ENCODE data around the gene KIF26B. TPM values are rescaled to one million over a fixed set of nuclear protein-coding genes. Genes with fewer than 3 reads are reported as not detected.

KIF26B gene
- total RNA-seq, 4 donors from 2014 or later = 3.6 to 7.0 (median 5.2) TPM

- DNase-seq (ENCODE audit: low spot score in 2 of 2) = no peak
- Histone ChIP-seq H3K36me3 (no peaks in the 10 kb centered on the region), H3K27ac (no peak overlapping the region), H3K4me3 (no peak overlapping the region), H3K27me3 (peaks cover 10% of the 10 kb centered on the region), H3K4me1 (no peaks in the 10 kb centered on the region), H3K9me3 (no peaks in the 10 kb centered on the region)
- WGBS = 99% methylated on average over 3 of the region's 3 CpGs
- TF ChIP-seq POLR2AphosphoS5 (IDR thresholded peaks at IDR 0.05) = no peak
- TF ChIP-seq CTCF (IDR thresholded peaks at IDR 0.05) = no peak
- no peak for TF ChIP-seq EP300 (IDR thresholded peaks at IDR 0.05)
Observed at GRCh38 chr1:245459621-245460020, 304.8 kb downstream of the KIF26B start.

GRCh38 chr1:245461681-245462080 lies 306.9 kb downstream of the KIF26B start:
- Histone ChIP-seq H3K4me1 (no peaks in the 10 kb centered on the region), H3K27ac (no peak overlapping the region), H3K9me3 (no peaks in the 10 kb centered on the region), H3K27me3 (peaks cover 6% of the 10 kb centered on the region), H3K4me3 (no peak overlapping the region), H3K36me3 (no peaks in the 10 kb centered on the region)
- no peak for DNase-seq (ENCODE audit: low spot score in 2 of 2)
- WGBS = 79% methylated on average over 5 of the region's 5 CpGs
- no peak for TF ChIP-seq EP300 (IDR thresholded peaks at IDR 0.05)
- TF ChIP-seq CTCF (IDR thresholded peaks at IDR 0.05) = no peak
- TF ChIP-seq POLR2AphosphoS5 (IDR thresholded peaks at IDR 0.05) = no peak
- TF ChIP-seq POLR2A (IDR thresholded peaks at IDR 0.05) = no peak

- Histone ChIP-seq H3K4me1 (no peaks in the 10 kb centered on the region), H3K36me3 (no peaks in the 10 kb centered on the region), H3K27ac (no peak overlapping the region), H3K9me3 (no peaks in the 10 kb centered on the region), H3K4me3 (no peak overlapping the region), H3K27me3 (peaks cover 6% of the 10 kb centered on the region)
- WGBS = 93% methylated on average over 7 of the region's 7 CpGs
- DNase-seq (ENCODE audit: low spot score in 2 of 2) = no peak
- no peak for TF ChIP-seq POLR2AphosphoS5 (IDR thresholded peaks at IDR 0.05)
- TF ChIP-seq POLR2A (IDR thresholded peaks at IDR 0.05) = no peak
- no peak for TF ChIP-seq EP300 (IDR thresholded peaks at IDR 0.05)
- TF ChIP-seq CTCF (IDR thresholded peaks at IDR 0.05) = no peak
Observed at GRCh38 chr1:245462161-245462560, 307.4 kb downstream of the KIF26B start.

- no peak for DNase-seq (ENCODE audit: low spot score in 2 of 2)
- Histone ChIP-seq H3K27me3 (peaks cover 6% of the 10 kb centered on the region), H3K4me3 (no peak overlapping the region), H3K4me1 (no peaks in the 10 kb centered on the region), H3K36me3 (no peaks in the 10 kb centered on the region), H3K9me3 (no peaks in the 10 kb centered on the region), H3K27ac (no peak overlapping the region)
- no peak for TF ChIP-seq POLR2A (IDR thresholded peaks at IDR 0.05)
- no peak for TF ChIP-seq CTCF (IDR thresholded peaks at IDR 0.05)
- no peak for TF ChIP-seq POLR2AphosphoS5 (IDR thresholded peaks at IDR 0.05)
- no peak for TF ChIP-seq EP300 (IDR thresholded peaks at IDR 0.05)
- 70% methylated on average over 11 of the region's 11 CpGs for WGBS
Observed at GRCh38 chr1:245463392-245464165, 308.8 kb downstream of the KIF26B start.

GRCh38 chr1:245464290-245464689 lies 309.5 kb downstream of the KIF26B start:
- Histone ChIP-seq H3K4me3 (no peak overlapping the region), H3K4me1 (no peaks in the 10 kb centered on the region), H3K27ac (no peak overlapping the region), H3K36me3 (no peaks in the 10 kb centered on the region), H3K9me3 (no peaks in the 10 kb centered on the region), H3K27me3 (peaks cover 6% of the 10 kb centered on the region)
- no peak for DNase-seq (ENCODE audit: low spot score in 2 of 2)
- no peak for TF ChIP-seq CTCF (IDR thresholded peaks at IDR 0.05)
- TF ChIP-seq POLR2A (IDR thresholded peaks at IDR 0.05) = no peak
- TF ChIP-seq EP300 (IDR thresholded peaks at IDR 0.05) = no peak
- TF ChIP-seq POLR2AphosphoS5 (IDR thresholded peaks at IDR 0.05) = no peak
- 83% methylated on average over 15 of the region's 15 CpGs for WGBS

All from suprapubic skin (tissue), 4 donors.